HG03095 (cell line): ENCODE data around the gene SH3RF3.

Experiments used
- ATAC-seq: cut with Tn5 transposase; IDR thresholded peaks from one replicate; pipeline ENCODE4 v1.9.1; 2021; ENCODE audit warnings: moderate library complexity; ENCODE audit not compliant: unreplicated experiment

The SH3RF3 gene

DNA sequence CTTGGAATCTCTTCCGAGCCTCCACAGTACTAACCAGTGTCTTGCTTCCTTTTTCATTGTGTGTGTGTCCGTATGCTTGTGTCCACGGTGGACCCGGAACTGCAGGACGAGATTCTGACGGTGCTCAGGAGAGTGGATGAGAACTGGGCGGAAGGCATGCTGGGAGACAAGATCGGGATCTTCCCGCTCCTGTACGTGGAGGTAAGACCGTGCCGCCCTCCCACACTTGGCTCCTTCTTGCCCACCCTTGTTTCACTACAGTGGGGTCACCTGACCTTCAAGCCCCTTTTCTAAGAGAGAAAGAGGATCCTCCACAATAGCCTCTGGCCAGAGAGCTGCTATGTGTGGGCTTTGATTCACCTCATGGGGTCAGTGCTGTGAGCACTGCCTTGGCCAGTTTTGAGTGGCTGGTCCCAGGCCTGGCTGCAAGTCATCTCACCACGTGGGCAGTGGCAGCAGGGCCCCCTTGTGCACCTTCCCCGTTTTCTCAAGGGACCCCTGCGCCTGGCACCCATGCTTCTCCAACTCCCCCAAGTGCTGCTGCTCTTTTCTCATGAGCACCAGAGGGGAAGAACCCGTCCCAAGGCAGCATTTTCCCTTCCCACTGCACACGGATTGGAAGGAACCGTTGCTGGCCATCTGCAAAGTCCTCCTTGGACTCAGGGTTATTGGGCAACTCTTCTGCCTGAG is 242.6 kb downstream of the SH3RF3 start:
- ATAC-seq: no peak

DNA sequence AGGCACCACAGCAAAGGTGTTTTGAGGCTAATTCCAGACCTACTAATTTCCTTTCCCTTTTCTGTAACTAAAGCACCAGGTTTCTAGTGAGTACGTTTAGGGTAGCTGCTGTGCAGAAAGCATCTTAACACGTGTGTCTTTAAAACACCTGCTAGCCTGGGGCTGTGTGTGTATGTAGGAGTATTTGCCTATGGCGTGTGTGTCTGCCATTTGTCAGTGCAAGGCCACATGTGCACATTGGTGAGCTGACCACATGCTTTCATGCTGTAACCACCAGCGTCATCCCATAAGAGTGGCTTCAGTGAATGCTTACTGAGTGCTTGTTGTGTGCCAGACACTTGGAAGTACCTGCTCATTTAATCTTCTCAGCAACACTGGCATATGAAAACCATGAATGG is 243.2 kb downstream of the SH3RF3 start:
- no peak for ATAC-seq

DNA sequence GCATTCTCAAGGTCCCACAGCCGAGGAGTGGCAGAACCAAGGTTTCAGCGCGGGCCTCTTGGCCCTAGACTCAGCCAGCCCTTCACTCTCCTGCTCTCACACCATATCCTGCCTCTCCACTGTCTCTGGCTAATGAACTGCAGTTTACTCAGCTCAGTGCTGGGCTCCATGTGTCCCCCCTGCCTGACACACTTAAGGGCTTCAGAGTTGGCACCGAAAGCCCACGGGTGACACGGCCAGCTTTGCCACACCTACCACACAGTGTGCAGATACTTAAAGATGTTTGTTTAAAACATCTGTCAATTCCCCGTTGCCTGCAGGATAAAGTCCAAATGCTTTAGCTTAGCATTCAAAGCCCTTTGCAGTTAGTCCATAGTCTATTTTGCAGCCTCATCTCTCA is 243.6 kb downstream of the SH3RF3 start:
- ATAC-seq: no peak

GRCh38 chr2:109373791-109374547 is 245.0 kb downstream of the SH3RF3 start:
- ATAC-seq: no peak

DNA sequence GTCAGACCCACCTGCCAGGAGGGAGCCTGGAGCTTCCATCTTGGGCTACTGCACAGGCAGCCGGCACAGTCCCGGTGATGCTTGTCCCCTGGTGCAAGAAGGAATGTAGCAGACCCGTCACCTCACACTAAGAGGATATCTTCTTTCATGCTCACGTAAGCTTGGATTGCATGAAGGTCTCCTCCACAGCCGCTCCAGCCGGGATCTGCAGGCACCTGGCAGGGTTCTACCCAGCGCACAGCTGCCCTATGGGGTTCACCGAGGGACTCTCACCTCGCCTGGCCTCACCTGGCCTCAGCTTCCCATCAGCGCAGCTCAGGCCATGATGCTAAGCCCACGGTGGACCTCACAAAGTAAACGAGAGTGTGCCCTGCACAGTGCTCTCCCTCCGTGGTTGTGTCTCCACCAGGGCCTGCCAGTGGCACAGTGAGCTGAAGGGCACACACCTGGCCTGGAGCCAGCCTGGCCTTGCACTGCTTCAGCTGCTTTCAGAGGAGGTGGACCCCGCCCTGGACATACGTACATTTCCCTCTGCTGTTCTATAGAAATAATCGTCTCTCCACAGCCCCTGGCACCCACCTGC is 245.6 kb downstream of the SH3RF3 start:
- no peak for ATAC-seq

GRCh38 chr2:109375131-109375561 is 246.1 kb downstream of the SH3RF3 start:
- no peak for ATAC-seq

- ATAC-seq: no peak
Measured at GRCh38 chr2:109375656-109376055, 246.7 kb downstream of the SH3RF3 start.

- no peak for ATAC-seq
Measured at GRCh38 chr2:109376115-109376514, 247.1 kb downstream of the SH3RF3 start.

- no peak for ATAC-seq
Measured at GRCh38 chr2:109376796-109377495, 247.9 kb downstream of the SH3RF3 start.

- no peak for ATAC-seq
Measured at GRCh38 chr2:109377976-109378375, 249.0 kb downstream of the SH3RF3 start.

- ATAC-seq: no peak
Measured at GRCh38 chr2:109378682-109379081, 249.7 kb downstream of the SH3RF3 start.

- ATAC-seq: no peak
Measured at GRCh38 chr2:109379507-109379906, 250.5 kb downstream of the SH3RF3 start.

DNA sequence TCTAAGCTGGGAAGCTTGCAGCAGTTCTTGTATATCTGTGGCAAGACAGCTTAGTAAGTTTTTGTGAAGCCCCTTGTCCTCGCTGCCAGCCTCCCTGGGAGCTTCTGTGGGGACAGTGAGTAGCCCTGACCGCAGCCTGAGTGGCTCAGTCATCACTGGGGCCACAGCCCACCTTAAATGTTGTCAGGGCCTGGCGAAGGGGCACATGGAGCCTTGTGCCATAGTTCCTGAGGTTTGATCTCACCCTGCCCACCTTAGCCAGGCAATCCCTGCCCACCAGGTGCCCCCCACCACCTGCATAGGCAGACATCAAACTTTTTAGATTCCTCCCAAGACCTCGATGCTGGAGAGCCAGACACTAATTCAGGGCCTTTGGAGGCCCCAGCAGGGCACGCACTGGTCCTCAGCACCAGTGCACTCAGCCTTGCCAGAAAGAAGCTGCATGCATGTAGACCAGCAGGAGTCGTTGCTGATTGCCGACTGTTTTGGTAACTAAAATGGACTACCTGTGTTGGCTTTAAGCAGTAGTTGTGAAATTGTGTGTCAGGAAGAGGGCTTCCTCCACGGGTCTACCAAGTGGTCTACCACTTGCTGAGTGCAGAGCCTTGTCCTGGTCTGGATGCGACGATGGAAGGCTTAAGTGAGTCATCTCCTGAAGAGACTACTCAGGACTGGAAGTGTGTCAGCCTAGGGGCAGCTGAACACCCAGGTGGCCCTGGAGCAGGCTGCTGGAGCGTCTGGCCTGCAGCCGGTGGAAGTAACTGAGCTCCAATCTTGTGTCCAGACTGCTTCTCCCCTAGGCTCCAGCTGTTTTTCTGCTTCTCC is 251.7 kb downstream of the SH3RF3 start:
- no peak for ATAC-seq

- no peak for ATAC-seq
Measured at GRCh38 chr2:109381327-109381820, 252.4 kb downstream of the SH3RF3 start.

DNA sequence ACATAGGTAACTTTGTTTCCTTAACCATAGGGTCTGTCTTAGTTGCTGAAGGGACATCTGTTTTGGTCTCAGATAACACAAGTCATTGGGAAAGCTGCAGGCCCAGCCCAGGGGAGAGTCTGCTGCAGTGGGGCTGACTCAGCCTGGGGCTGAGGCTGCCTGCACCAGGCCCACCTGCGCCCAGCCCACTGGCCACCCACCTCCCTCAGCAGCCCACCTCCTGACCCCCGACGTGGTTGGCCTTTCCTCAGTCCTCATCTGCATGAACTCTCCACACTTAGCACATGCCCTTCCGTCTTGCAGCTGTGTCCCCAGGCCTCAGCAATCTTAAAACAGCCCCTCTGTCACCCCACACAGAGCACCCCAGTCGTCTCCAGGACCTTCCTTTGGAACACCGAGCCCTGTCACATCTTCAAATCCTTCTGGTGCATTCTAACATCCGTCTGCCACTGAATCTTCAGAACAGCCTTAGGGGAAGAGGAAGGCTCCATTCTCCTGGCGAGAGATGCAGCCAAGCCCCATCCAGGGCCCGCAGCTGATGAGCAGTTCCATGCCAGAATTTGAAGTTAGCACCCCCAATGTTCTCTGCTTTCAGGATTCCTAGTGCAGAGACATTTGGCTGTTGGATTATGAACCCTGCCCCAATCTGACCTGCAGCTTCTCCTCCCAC is 253.4 kb downstream of the SH3RF3 start:
- ATAC-seq: no peak

GRCh38 chr2:109382951-109383350 is 253.9 kb downstream of the SH3RF3 start:
- no peak for ATAC-seq

DNA sequence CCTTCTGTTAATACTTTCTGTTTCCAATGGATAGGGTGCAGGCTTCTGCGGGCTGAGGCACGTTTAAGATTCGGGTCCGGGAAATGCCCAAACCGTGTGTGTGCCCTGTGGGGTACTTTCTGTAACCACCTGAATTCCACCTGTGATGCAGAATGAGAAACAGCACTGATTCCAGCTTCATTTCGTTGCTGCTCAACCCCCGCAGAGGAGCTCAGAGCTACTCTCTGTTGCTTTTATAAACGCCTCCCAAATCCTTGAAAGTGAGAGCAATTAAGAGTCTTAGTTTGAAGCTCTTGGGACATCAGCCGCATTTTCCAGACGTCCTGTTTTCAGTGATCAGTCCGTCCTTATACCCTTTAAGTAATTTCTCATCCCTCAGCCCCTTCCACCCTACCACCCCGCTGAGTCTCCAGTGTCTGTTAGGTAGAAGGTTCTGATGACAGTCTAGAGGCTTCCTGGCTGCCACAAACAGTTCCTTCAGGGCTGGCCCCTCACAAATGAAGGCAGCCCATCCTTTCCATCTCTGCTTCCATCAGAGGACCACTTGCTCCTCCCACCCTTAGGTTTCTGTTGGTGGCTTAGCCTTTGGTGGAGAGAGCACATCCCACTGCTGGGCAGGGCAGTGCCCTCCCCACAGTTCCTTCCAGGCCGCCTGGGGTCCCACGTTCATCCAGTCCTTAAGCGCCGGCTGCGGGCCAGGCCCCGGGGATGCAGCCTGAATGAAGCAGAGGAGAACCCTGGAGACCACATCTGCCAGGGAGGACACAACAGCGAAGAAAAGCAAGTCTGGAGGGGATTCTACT is 254.7 kb downstream of the SH3RF3 start:
- no peak for ATAC-seq

- no peak for ATAC-seq
Measured at GRCh38 chr2:109384308-109385271, 255.6 kb downstream of the SH3RF3 start.
